ENCODE data around the gene HM13. TPM values are rescaled to one million over a fixed set of nuclear protein-coding genes. Genes with fewer than 3 reads are reported as not detected.
A peak's percentile ranks its signal among the peaks of the same experiment; 100 is the strongest.
"Not testable (repeated sequence)": the region's sequence is repeated elsewhere in the genome, so short reads cannot be mapped to it uniquely, and the experiment has no call there.

The HM13 gene
- total RNA-seq, 1 donor from 2014 or later, result 46.7 TPM

DNA sequence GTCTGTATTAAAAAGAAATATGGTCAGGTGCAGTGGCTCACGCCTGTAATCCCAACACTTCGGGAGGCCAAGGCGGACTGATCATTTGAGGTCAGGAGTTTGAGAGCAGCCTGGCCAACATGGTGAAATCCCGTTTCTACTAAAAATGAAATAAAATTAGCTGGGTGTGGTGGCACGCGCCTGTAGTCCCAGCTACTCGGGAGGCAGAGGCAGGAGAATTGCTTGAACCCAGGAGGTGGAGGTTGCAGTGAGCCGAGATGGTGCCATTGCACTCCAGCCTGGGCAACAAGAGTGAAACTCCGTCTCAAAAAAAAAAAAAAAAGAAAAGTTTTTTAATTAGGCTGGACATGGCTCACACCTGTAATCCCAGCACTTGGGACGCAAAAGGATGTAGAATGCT, 60.7 kb downstream of the HM13 start:
- DNase-seq (ENCODE audit: missing footprints); ATAC-seq: not testable (repeated sequence)
- intact Hi-C loops (cut with DNase I), result loop anchor here (5.0 kb wide), 1 partner anchor 147 kb away; the partner anchor contains the start of gene BCL2L1

DNA sequence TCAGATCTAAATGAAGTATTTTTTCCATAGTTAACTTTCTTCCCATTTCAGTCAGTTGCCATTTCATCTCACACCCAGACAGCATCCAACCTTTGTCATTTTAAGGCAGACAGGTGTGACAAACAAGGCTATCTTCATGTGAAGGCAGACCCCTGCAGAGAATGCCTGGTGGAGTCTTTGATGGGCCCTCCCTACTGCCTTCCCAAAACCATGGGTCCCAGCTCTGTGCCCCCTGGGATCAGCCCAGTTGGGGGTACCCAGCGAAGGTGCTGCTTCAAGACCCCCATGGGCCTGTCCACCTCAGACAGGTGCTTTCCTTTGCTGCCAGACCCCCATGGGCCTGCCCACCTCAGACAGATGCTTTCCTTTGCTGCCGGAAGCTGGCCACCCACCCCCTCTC, 62.5 kb downstream of the HM13 start:
- intact Hi-C loops (cut with DNase I), result no loop called here

DNA sequence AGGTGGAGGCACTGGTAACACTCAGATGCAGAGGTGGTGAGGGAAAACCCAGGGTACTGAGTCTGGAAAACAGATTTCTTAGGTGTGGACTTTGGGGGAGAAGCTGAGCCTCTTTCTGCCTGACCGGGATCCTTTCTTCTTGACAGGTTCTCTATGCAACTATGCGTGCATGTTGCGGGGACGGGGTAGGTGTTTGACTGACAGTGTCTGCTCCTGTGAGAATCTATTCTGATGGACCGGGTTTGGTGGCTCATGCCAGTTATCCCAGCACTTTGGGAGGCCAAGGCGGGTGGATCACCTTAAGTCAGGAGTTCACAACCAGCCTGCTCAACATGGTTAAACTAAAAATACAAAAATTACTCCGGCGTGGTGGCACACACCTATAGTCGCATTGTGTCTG, 63.0 kb downstream of the HM13 start:
- intact Hi-C loops (cut with DNase I), result no loop called here
- DNase-seq (ENCODE audit: missing footprints) (no peak), ATAC-seq (no peak)

More for the DNA sequence above, 62.5 kb downstream of the HM13 start:
- DNase-seq (ENCODE audit: missing footprints) (no peak), ATAC-seq (no peak)

DNA sequence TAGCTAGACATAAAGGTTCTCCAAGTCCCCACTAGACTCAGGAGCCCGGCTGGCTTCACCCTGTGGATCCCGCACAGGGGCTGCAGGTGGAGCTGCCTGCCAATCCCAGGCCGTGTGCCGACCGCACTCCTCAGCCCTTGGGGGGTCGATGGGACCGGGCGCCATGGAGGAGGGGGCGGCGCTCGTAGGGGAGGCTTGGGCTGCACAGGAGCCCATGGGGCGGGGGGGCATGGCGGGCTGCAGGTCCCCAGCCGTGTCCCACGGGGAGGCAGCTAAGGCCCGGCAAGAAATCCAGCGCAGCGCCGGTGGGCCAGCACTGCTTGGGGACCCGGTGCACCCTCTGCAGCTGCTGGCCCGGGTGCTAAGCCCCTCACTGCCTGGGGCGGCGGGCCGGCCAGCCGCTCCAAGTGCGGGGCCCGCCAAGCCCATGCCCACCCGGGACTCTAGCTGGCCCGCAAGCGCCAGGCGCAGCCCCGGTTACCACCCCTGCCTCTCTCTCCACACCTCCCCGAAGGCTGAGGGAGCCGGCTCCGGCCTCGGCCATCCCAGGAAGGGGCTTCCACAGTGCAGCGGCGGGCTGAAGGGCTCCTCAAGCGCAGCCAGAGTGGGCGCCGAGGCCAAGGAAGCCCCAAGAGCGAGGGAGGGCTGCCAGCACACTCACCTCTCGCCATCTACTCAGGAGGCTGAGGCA, 64.4 kb downstream of the HM13 start:
- ATAC-seq (no peak), DNase-seq (ENCODE audit: missing footprints) (no peak)
- intact Hi-C loops (cut with DNase I), result no loop called here

DNA sequence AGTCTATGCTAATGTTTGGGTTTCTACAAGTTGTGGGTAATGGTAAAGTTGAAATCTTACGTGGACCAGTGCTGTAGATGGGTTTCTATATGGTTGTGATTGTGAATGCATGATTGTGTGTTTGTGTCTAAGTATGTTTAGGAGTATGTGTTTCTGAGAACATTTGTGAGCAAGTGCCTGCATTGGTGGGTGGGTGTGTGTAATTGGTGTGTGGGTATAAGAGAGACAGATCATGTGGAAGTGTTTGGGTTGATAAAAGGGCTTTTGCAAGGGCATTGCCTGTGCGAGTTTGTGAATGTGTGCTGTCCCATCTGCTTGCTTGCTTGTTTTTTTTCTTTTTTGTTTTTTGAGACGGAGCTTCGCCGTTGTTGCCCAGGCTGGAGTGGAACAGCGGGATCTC, 65.0 kb downstream of the HM13 start:
- ATAC-seq (no peak), DNase-seq (ENCODE audit: missing footprints) (no peak)
- intact Hi-C loops (cut with DNase I), result no loop called here

DNA sequence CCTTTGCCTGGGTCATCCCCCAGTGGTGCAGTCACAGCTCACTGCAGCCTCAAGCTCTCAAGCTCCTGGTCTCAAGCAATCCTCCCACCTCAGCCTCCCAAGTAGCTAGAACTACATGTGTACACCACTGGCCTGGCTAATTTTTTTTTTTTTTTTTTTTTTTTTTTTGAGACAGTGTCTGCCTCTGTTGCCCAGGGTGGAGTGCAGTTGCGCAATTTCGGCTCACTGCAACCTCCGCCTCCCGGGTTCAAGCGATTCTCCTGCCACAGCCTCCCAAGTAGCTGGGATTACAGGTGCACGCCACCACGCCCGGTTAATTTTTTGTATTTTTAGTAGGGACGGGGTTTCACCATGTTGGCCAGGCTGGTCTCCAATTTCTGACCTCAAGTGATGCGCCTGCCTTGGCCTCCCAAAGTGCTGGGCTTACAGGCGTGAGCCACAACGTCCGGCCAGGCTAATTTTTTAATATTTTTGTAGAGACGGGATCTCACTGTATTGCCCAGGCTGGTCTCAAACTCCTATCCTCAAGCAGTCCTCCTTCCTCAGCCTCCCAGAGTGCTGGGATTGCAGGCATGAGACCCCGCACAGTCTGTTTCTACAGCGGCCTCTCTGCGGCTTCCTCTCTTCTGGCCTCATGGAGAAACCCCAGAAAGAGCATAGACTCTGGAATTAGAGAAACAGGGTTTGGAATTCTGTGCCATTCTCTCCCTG, 65.9 kb downstream of the HM13 start:
- intact Hi-C loops (cut with DNase I); ATAC-seq; DNase-seq (ENCODE audit: missing footprints): not testable (repeated sequence)

DNA sequence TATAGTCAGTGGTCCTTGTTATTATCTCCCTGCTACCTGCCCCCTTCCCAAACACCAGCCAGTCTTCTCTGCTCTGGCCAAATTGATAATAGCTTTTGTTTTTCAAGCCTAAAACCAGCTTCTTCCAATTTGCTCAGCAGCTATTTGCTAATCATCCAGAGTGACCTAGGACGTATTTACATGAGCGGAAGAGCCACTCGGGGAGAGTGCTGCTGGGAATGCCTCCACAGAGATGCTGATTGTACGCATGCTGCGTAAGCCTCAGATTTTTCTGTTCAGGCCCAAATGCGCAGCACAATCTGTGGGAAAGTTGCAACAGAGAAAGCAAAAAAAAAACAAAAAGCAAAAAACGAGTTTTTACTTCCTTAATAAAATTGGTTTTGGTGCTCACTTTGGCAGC, 66.5 kb downstream of the HM13 start:
- no peak for DNase-seq (ENCODE audit: missing footprints)
- intact Hi-C loops (cut with DNase I), result no loop called here
- no peak for ATAC-seq

DNA sequence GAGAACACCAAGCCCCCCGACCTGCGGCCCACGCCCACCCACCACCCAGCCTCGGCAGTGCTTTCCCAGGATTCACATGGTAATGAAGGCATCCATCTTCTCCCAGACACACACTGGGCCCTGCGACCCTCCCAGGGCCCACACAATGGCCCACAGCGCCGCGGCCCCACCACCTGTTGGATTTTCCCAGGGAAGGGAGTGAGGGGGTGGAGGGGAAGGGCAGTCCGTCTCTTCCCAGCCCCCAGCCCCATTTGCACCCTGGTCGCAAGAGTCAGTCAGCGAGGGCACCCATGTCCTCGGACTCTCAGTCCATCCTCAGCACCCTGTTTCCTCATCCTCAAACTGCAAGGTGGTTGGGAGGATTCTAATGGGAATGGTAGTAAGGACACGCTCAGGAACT, 67.1 kb downstream of the HM13 start:
- ATAC-seq (no peak), DNase-seq (ENCODE audit: missing footprints) (no peak)
- intact Hi-C loops (cut with DNase I), result no loop called here

GRCh38 chr20:31587545-31588389, 73.5 kb downstream of the HM13 start:
- DNase-seq (ENCODE audit: missing footprints) (no peak), ATAC-seq (peak; percentile 87)
- intact Hi-C loops (cut with DNase I), result loop anchor here (2.0 kb wide), 1 partner anchor 15 kb away; no protein-coding TSS in a partner anchor

DNA sequence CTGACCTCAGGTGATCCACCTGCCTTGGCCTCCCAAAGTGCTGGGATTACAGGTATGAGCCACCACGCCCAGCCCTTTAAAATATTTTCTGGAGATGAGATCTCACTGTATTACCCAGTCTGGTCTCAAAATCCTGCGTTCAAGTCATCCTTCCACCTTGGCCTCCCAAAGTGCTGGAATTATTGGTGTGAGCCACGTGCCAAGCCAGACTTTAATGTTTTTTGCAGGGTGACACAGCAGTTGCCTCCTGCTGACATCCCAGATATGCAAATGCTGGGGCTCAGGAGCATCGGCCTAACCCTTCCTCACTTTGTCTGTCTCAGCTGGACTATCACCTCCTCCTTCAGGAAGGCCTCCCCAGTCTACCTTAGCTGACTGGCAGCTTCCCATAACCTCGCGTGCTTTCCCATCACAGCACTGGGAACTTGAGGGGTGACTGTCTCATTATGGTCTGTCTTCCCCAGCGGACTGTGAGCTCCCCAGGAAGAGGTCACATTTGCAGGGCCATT, 76.5 kb downstream of the HM13 start:
- DNase-seq (ENCODE audit: missing footprints) (no peak), ATAC-seq (no peak)
- intact Hi-C loops (cut with DNase I), result no loop called here

DNA sequence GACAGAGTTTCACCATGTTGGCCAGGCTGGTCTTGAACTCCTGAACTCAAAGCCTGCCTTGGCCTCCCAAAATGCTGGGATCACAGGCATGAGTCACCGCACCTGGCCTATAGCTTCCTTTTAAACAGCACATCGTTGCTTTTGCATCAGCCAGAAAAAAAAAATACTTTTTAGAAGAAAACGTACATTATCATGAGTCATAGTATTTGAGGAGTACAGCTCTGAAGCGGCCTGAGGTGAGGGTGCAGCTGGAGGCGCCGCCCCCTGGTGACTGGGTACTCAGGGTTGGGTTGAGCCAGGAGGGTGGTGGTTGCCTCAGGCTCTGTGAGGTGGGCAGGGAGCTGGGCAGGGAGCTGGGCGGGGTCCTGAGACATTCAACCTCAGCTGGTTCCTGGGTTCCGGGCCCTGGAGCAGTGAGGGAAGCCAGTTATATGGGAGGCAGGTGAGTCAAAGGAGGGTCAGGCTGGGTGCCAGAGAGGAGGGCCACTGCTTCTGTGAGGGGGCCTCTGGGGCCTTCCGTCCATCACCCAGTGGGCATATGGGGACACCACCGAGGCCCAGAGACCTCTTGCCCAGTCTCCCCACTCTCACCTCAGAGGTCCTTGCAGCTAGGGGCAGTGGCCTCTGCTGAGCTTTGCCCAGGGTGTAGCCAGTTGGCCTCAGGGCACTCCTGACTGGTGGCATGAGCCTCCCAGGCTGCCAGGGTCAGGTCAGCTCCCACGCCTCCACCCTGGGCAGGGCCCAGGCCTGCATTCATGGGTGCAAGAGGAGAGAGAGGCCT, 79.2 kb downstream of the HM13 start:
- ATAC-seq, result no peak
- DNase-seq (ENCODE audit: missing footprints), result no peak
- intact Hi-C loops (cut with DNase I), result loop anchor here (2.0 kb wide), 1 partner anchor 15 kb away; no protein-coding TSS in a partner anchor

DNA sequence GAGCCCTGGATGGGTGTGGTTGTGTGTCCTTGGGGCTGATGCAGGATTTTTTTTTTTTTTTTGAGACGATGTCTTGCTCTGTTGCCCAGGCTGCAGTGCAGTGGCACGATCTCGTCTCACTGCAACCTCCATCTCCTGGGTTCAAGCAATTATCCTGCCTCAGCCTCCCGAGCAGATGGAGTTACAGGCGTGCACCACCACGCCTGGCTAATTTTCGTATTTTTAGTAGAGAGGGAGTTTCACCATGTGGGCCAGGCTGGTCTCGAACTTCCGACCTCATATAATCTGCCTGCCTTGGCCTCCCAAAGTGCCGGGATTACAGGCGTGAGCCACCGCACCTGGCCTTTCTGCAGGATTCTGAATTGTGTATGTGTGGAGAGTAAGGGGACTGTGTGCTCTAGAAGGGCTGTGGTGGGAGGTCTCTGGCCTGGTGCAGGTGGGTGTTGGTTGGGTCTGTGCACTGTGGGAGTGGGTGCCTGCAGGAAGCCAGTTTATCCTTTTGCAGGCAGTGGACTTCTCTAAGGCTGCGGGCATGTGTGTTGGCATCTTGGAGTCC, 79.8 kb downstream of the HM13 start:
- no peak for DNase-seq (ENCODE audit: missing footprints)
- intact Hi-C loops (cut with DNase I), result loop anchor here (2.0 kb wide), 1 partner anchor 15 kb away; no protein-coding TSS in a partner anchor
- no peak for ATAC-seq

DNA sequence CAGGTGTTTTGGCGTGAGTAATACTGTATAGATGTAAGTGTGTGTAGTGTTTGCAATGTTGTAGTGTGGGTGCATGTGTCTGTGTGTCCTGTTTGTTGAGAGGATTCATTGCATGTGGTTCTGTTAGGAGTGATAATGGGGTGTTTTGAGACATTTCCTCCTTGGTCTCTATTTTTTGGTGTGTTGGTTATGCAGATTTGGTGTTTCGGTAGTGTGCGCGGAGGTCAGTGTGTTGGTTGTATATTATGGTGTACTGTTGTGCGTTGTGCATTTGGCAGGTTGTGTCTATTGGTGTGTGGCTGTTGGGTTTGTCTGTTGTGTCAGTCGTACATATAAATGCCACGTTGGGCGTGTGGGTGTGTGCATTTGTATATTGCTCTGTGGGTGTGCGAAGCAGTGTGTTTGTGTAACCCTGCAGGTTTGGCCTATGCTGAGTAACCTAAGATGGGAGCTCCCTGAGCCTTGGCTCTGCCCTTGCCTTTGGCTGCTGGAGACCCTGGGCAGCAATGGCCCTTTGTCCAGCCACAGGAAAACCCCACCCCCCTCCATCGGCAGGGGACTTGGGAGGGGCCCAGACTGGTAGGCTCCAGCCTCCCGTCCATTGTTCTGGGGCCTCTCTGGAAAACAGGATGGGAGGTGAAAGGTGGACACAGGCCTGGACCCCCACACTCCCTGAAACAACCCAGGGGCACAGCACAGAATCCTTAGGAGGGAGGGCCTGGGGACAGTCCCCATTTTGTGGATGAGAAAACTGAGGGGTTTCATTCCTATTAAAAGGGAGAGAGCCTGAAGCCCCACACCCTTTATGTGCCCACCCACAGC, 80.5 kb downstream of the HM13 start:
- peak; percentile 19 for ATAC-seq
- no peak for DNase-seq (ENCODE audit: missing footprints)
- intact Hi-C loops (cut with DNase I), result loop anchor here (2.0 kb wide), 1 partner anchor 14 kb away; no protein-coding TSS in a partner anchor

DNA sequence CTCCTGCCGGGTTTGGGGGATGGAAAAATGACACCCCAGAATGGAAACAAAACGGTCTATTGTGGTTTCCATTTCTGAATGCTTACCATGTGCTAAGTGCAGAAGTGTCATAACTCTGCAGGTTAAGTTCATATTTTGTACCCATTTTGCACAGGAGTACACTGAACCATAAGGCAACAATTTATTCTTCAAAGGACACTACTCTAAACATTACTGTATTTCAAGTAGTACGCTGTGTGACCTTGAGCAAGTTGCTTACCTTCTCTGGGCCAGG, 81.1 kb downstream of the HM13 start:
- intact Hi-C loops (cut with DNase I), result loop anchor here (2.0 kb wide), 1 partner anchor 13 kb away; no protein-coding TSS in a partner anchor
- no peak for ATAC-seq
- DNase-seq (ENCODE audit: missing footprints), result no peak

DNA sequence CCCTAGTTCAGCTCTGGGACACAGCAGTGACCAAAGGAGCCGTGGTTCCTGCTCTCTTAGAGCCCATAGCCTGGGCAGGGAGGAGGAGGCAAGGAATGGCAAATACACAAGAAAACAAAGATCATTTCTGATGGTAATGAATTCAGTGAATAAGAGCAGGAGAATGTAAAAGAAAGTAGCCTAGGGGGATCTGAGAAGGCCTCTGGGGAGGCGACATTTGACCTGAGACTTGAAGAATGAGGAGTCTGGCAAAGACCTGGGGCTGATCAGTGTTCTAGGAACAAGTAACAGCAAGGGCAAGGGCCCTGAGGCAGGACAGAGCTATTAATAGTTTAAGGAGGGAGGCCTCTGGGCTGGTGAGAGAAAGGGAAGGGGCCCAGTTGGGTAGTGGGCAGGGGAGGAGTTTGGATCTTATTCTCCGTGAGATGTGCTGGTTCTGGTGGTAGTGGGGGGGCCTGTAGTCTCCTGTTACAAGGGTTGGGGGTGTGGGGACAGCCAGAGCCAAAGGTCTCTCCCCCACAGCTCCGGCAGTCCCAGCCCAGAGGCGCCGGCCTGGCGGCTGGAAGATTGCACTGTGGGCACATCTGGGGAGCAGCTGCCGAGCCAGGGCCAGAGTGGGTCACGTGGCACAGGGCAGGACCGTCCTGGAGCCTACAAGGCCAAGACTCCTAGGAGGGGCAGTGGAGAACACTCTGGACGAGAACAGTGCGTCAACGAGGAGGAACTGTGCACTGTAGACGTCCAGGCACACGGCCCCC, 81.6 kb downstream of the HM13 start:
- peak; percentile 95 for ATAC-seq
- DNase-seq (ENCODE audit: missing footprints), result peak; percentile 91
- intact Hi-C loops (cut with DNase I), result loop anchor here (2.0 kb wide), 1 partner anchor 13 kb away; no protein-coding TSS in a partner anchor

DNA sequence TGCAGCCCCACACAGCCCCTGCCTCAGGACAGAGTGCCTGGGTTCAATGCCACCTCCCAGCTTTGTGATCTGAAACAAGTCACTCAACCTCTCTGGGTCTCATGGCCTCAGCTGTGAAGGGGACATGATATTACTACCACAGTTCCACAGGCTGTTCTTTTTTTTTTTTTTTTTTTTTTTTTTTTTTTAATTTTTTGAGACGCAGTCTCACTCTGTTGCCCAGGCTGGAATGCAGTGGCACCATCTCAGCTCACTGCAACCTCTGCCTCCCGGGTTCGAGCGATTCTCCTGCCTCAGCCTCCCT, 82.1 kb downstream of the HM13 start:
- intact Hi-C loops (cut with DNase I); DNase-seq (ENCODE audit: missing footprints); ATAC-seq: not testable (repeated sequence)

Measured in Right ventricle myocardium inferior (tissue), 1 donor.